SK-N-SH treated with all-trans-retinoic acid at 6 μM for 48 hours (cell line): Measurements from ENCODE around the gene KIRREL3.

Source experiments
- ATAC-seq: fragments of 200-7000 bp; cut with Tn5 transposase; 3 replicates; pipeline ENCODE4 v1.9.1; 2020; ENCODE audit warnings: mild to moderate bottlenecking, moderate library complexity
- ARNTL ChIP-seq: fragments of 450-650 bp; formaldehyde crosslinking; IDR thresholded peaks from 2 replicates; pipeline ENCODE4 v1.5.0; 2020; ENCODE audit warnings: low read depth, mild to moderate bottlenecking, moderate library complexity, borderline replicate concordance
- BACH2 ChIP-seq: fragments of 250-450 bp; sonication (Bioruptor Pico); IDR thresholded peaks from 2 replicates; pipeline ENCODE4 v1.9.0; 2021; ENCODE audit warnings: mild to moderate bottlenecking, borderline replicate concordance
- ESRRG ChIP-seq: fragments of 250-450 bp; sonication (Bioruptor Pico); IDR thresholded peaks from 2 replicates; pipeline ENCODE4 v1.6.1; 2021; ENCODE audit warnings: mild to moderate bottlenecking
- GLIS3 ChIP-seq: fragments of 250-450 bp; sonication (Bioruptor Pico); IDR thresholded peaks from 2 replicates; pipeline ENCODE4 v1.5.0; 2020; ENCODE audit warnings: mild to moderate bottlenecking, moderate library complexity
- ISL1 ChIP-seq: fragments of 250-450 bp; sonication (Bioruptor Pico); IDR thresholded peaks from 2 replicates; pipeline ENCODE4 v2.1.2; 2022; ENCODE audit warnings: mild to moderate bottlenecking, moderate library complexity
- OSR1 ChIP-seq: fragments of 250-450 bp; sonication (Bioruptor Pico); IDR thresholded peaks from 2 replicates; pipeline ENCODE4 v1.8.0; 2022; ENCODE audit warnings: moderate library complexity, mild to moderate bottlenecking, inconsistent platforms
- PPARA ChIP-seq: fragments of 250-450 bp; sonication (Bioruptor Pico); IDR thresholded peaks from 2 replicates; pipeline ENCODE4 v1.5.0; 2020; ENCODE audit warnings: mild to moderate bottlenecking, borderline replicate concordance
- RARB ChIP-seq: fragments of 250-450 bp; sonication (Bioruptor Pico); IDR thresholded peaks from 2 replicates; pipeline ENCODE4 v1.8.0; 2021; ENCODE audit warnings: mild to moderate bottlenecking, moderate library complexity
- SNAI2 ChIP-seq: fragments of 250-450 bp; sonication (Bioruptor Pico); IDR thresholded peaks from 2 replicates; pipeline ENCODE4 v1.5.0; 2020; ENCODE audit warnings: mild to moderate bottlenecking, moderate library complexity
- TCF4 ChIP-seq: fragments of 250-450 bp; sonication (Bioruptor Pico); IDR thresholded peaks from 2 replicates; pipeline ENCODE4 v1.8.0; 2021; ENCODE audit warnings: mild to moderate bottlenecking, moderate library complexity, borderline replicate concordance
- ZC3H10 ChIP-seq: fragments of 250-450 bp; sonication (Bioruptor Pico); IDR thresholded peaks from 2 replicates; pipeline ENCODE4 v1.5.1; 2021; ENCODE audit warnings: mild to moderate bottlenecking, moderate library complexity
- ZFP3 ChIP-seq: fragments of 250-450 bp; sonication (Bioruptor Pico); IDR thresholded peaks from 2 replicates; pipeline ENCODE4 v1.5.0; 2020; ENCODE audit warnings: mild to moderate bottlenecking, moderate library complexity
- ZNF70 ChIP-seq: fragments of 450-650 bp; formaldehyde crosslinking; IDR thresholded peaks from 2 replicates; pipeline ENCODE4 v1.5.0; 2020; ENCODE audit warnings: mild to moderate bottlenecking, moderate library complexity
- ZNF8 ChIP-seq: fragments of 450-650 bp; formaldehyde crosslinking; IDR thresholded peaks from 2 replicates; pipeline ENCODE4 v1.5.0; 2020; ENCODE audit warnings: mild to moderate bottlenecking, moderate library complexity
- TF ChIP-seq, protein P1 (sequence below): fragments of 250-450 bp; sonication (Bioruptor Pico); IDR thresholded peaks from 2 replicates; pipeline ENCODE4 v1.5.1; 2020; ENCODE audit warnings: low read depth, mild to moderate bottlenecking, moderate library complexity
- TF ChIP-seq, protein P2 (sequence below): fragments of 250-450 bp; sonication (Bioruptor Pico); IDR thresholded peaks from 2 replicates; pipeline ENCODE4 v1.8.0; 2020; ENCODE audit warnings: mild to moderate bottlenecking, moderate library complexity, borderline replicate concordance
- TF ChIP-seq, protein P3 (sequence below): fragments of 250-450 bp; sonication (Bioruptor Pico); IDR thresholded peaks from 2 replicates; pipeline ENCODE4 v1.5.0; 2020; ENCODE audit warnings: mild to moderate bottlenecking, moderate library complexity
- TF ChIP-seq, protein P4 (sequence below): fragments of 250-450 bp; sonication (Bioruptor Pico); IDR thresholded peaks from 2 replicates; pipeline ENCODE4 v1.5.1; 2021; ENCODE audit warnings: mild to moderate bottlenecking, moderate library complexity
- TF ChIP-seq, protein P5 (sequence below): fragments of 250-450 bp; sonication (Bioruptor Pico); IDR thresholded peaks from 2 replicates; pipeline ENCODE4 v1.8.0; 2021; ENCODE audit warnings: low read depth, mild to moderate bottlenecking, moderate library complexity, borderline replicate concordance

Gene KIRREL3

DNA sequence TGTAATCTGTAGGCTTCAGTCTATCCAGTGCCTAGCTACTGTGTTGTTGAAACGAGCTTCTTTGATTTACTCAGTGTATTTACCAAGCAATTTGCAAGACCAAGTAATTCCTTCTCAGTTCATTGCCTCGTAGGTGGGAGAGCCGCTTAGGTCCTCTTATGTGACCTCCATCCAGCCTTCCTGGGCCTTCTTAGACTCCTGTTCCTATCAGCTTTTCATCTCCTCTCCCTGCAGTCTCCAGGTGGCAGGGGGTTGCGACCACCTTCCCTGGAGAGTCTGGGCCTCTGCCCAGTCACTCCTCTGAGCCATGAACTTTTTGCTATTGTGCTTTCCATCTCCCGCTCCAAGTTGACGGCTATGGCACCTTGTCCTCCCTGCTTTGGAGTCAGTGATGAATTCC, 251.8 kb downstream of the KIRREL3 start:
- no peak for TF ChIP-seq BACH2
- TF ChIP-seq ZC3H10 (CRISPR knock-in tag) = no peak
- no peak for TF ChIP-seq TCF4 (CRISPR knock-in tag)
- TF ChIP-seq, protein P1, sequence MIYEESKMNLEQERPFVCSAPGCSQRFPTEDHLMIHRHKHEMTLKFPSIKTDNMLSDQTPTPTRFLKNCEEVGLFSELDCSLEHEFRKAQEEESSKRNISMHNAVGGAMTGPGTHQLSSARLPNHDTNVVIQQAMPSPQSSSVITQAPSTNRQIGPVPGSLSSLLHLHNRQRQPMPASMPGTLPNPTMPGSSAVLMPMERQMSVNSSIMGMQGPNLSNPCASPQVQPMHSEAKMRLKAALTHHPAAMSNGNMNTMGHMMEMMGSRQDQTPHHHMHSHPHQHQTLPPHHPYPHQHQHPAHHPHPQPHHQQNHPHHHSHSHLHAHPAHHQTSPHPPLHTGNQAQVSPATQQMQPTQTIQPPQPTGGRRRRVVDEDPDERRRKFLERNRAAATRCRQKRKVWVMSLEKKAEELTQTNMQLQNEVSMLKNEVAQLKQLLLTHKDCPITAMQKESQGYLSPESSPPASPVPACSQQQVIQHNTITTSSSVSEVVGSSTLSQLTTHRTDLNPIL (CRISPR knock-in tag) = no peak
- TF ChIP-seq, protein P2, sequence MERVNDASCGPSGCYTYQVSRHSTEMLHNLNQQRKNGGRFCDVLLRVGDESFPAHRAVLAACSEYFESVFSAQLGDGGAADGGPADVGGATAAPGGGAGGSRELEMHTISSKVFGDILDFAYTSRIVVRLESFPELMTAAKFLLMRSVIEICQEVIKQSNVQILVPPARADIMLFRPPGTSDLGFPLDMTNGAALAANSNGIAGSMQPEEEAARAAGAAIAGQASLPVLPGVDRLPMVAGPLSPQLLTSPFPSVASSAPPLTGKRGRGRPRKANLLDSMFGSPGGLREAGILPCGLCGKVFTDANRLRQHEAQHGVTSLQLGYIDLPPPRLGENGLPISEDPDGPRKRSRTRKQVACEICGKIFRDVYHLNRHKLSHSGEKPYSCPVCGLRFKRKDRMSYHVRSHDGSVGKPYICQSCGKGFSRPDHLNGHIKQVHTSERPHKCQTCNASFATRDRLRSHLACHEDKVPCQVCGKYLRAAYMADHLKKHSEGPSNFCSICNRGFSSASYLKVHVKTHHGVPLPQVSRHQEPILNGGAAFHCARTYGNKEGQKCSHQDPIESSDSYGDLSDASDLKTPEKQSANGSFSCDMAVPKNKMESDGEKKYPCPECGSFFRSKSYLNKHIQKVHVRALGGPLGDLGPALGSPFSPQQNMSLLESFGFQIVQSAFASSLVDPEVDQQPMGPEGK (CRISPR knock-in tag) = no peak
- TF ChIP-seq, protein P3, sequence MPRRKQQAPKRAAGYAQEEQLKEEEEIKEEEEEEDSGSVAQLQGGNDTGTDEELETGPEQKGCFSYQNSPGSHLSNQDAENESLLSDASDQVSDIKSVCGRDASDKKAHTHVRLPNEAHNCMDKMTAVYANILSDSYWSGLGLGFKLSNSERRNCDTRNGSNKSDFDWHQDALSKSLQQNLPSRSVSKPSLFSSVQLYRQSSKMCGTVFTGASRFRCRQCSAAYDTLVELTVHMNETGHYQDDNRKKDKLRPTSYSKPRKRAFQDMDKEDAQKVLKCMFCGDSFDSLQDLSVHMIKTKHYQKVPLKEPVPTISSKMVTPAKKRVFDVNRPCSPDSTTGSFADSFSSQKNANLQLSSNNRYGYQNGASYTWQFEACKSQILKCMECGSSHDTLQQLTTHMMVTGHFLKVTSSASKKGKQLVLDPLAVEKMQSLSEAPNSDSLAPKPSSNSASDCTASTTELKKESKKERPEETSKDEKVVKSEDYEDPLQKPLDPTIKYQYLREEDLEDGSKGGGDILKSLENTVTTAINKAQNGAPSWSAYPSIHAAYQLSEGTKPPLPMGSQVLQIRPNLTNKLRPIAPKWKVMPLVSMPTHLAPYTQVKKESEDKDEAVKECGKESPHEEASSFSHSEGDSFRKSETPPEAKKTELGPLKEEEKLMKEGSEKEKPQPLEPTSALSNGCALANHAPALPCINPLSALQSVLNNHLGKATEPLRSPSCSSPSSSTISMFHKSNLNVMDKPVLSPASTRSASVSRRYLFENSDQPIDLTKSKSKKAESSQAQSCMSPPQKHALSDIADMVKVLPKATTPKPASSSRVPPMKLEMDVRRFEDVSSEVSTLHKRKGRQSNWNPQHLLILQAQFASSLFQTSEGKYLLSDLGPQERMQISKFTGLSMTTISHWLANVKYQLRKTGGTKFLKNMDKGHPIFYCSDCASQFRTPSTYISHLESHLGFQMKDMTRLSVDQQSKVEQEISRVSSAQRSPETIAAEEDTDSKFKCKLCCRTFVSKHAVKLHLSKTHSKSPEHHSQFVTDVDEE (CRISPR knock-in tag) = no peak
- TF ChIP-seq SNAI2 (CRISPR knock-in tag) = no peak
- TF ChIP-seq ISL1 (CRISPR knock-in tag) = no peak
- TF ChIP-seq OSR1 (CRISPR knock-in tag) = no peak
- no peak for TF ChIP-seq PPARA (CRISPR knock-in tag)
- TF ChIP-seq, protein P4, sequence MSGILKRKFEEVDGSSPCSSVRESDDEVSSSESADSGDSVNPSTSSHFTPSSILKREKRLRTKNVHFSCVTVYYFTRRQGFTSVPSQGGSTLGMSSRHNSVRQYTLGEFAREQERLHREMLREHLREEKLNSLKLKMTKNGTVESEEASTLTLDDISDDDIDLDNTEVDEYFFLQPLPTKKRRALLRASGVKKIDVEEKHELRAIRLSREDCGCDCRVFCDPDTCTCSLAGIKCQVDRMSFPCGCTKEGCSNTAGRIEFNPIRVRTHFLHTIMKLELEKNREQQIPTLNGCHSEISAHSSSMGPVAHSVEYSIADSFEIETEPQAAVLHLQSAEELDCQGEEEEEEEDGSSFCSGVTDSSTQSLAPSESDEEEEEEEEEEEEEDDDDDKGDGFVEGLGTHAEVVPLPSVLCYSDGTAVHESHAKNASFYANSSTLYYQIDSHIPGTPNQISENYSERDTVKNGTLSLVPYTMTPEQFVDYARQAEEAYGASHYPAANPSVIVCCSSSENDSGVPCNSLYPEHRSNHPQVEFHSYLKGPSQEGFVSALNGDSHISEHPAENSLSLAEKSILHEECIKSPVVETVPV (CRISPR knock-in tag) = no peak
- no peak for ATAC-seq

DNA sequence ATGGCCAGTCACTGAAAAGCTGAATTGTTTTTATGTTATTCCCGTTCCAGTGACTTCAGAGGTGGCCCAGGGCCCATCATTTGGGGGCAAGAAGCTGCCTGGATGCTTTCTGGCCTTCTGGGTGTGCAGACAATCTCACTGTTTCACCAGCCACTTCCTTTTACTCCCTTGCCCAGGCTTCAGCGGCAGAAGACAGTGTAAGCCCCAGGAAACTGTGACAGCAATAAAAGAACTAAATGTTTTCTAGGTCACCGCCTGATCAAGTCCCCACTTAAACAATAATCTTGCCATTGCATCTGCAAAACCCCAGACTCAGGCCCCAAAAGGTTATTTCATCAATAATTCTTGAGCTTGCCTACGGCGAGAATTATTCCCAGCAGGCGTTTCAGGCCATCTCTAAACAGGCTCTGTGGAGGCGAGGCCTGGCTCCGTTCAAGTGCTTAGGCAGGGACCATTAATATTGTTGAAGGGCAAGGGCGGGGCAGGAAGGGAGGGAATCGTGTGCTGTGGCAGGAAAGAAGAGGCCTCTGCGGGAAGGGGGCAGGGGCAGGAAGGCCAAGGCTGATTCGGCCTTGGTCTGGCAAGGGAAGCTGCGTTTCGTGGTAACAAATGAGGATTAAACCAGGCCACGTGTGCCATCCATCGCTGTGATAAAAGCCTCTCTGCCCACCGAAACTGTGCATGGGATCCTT, 252.3 kb downstream of the KIRREL3 start:
- TF ChIP-seq ARNTL (no peak), ESRRG (no peak), ZNF8 (CRISPR knock-in tag) (no peak), ZNF70 (CRISPR knock-in tag) (no peak), ZFP3 (CRISPR knock-in tag) (no peak), BACH2 (no peak), RARB (CRISPR knock-in tag) (no peak), SNAI2 (CRISPR knock-in tag) (no peak), GLIS3 (CRISPR knock-in tag) (no peak)
- TF ChIP-seq, protein P2 (CRISPR knock-in tag) = no peak
- TF ChIP-seq, protein P5, sequence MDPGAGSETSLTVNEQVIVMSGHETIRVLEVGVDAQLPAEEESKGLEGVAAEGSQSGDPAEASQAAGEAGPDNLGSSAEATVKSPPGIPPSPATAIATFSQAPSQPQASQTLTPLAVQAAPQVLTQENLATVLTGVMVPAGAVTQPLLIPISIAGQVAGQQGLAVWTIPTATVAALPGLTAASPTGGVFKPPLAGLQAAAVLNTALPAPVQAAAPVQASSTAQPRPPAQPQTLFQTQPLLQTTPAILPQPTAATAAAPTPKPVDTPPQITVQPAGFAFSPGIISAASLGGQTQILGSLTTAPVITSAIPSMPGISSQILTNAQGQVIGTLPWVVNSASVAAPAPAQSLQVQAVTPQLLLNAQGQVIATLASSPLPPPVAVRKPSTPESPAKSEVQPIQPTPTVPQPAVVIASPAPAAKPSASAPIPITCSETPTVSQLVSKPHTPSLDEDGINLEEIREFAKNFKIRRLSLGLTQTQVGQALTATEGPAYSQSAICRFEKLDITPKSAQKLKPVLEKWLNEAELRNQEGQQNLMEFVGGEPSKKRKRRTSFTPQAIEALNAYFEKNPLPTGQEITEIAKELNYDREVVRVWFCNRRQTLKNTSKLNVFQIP (CRISPR knock-in tag) = no peak
- ATAC-seq = no peak

DNA sequence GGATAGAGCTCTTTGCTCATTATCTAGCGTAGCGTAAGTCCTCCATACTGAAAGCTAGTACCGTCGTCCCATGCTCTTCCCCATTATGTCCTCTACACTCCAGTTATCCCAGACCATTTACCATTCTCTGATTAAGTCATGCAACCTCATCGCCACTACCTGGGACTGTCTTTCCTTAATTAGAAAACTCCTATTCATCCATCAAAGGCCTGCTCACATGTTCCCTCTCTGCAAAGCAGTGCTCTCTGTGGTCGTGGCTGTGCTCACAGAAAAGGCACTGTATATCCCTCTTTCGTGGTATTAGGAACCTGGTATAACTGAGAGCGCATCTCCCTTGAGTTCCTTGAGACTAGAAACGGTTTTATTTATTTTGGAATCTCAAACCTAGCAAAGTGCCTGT, 253.3 kb downstream of the KIRREL3 start:
- no peak for ATAC-seq
- peak; percentile 93 for TF ChIP-seq ZFP3 (CRISPR knock-in tag)
- TF ChIP-seq, protein P3 (CRISPR knock-in tag) = no peak
